HepG2 (cell line): ENCODE measurements around the gene DLX5. TPM values are rescaled to one million over a fixed set of nuclear protein-coding genes. Genes with fewer than 3 reads are reported as not detected.

Source experiments
- ARHGAP35 ChIP-seq: sonication (generic); formaldehyde crosslinking; IDR thresholded peaks from 2 replicates; pipeline ENCODE4 v1.9.0; 2022; ENCODE audit warnings: mild to moderate bottlenecking, inconsistent platforms, moderate library complexity, missing genetic modification reagents, borderline replicate concordance
- SMARCE1 ChIP-seq: fragments of 450-650 bp; IDR thresholded peaks from 2 replicates; pipeline ENCODE4 v1.6.1; 2017; ENCODE audit warnings: borderline replicate concordance
- SNAPC2 ChIP-seq: sonication (generic); formaldehyde crosslinking; IDR thresholded peaks from 2 replicates; pipeline ENCODE4 v1.8.1; 2022; ENCODE audit warnings: mild to moderate bottlenecking, missing genetic modification reagents
- SOX13 ChIP-seq, 3 experiments: fragments of 450-650 bp in 1 of 3; sonication (generic) in 1 of 3; formaldehyde crosslinking in 1 of 3; IDR thresholded peaks in 2 of 3; conservative IDR thresholded peaks in 1 of 3; 2 replicates each; pipeline versions ENCODE4 v1.5.0 to v1.6.1; 2016 to 2020; ENCODE audit warnings: antibody characterized with exemption in 1 of 3, mild to moderate bottlenecking in 1 of 3, missing compliant biosample characterization in 1 of 3, missing genetic modification reagents in 1 of 3, moderate library complexity in 1 of 3
- ZFP82 ChIP-seq: sonication (generic); formaldehyde crosslinking; IDR thresholded peaks from 2 replicates; pipeline ENCODE4 v1.5.1; 2020; ENCODE audit warnings: mild to moderate bottlenecking, missing genetic modification reagents, borderline replicate concordance
- ZNF484 ChIP-seq: sonication (generic); formaldehyde crosslinking; IDR thresholded peaks from 2 replicates; pipeline ENCODE4 v1.5.1; 2020; ENCODE audit warnings: mild to moderate bottlenecking, low read depth, missing genetic modification reagents, borderline replicate concordance
- polyA plus RNA-seq, 8 experiments: library from polyadenylated mRNA; depleted of rRNA in 3 of 8; stranded (reverse) in 7 of 8; unstranded in 1 of 8; fragments of >200 nt; fragmentation: Illumina TruSeq in 4 of 8; extraction: Trizol in 4 of 8; gene quantifications; 2 replicates each; pipeline versions ENCODE4 v1.2.1 to v1.2.3, GENCODE V29; 2011 to 2016; ENCODE audit warnings: low read depth in 4 of 8, missing spikeins in 1 of 8, mixed read lengths in 1 of 8; ENCODE audit not compliant: insufficient read depth in 1 of 8
- total RNA-seq, 5 experiments: library from RNA; depleted of rRNA; stranded (reverse); fragments of >200 nt; fragmentation: Illumina TruSeq; extraction: Trizol; gene quantifications; 2 replicates each; pipeline ENCODE4 v1.2.3, GENCODE V29; 2016; ENCODE audit warnings: low read depth in 1 of 5
- TF ChIP-seq, protein P1 (sequence below): sonication (generic); formaldehyde crosslinking; IDR thresholded peaks from 2 replicates; pipeline ENCODE4 v1.4.0; 2020; ENCODE audit warnings: missing genetic modification reagents
- TF ChIP-seq, protein P2 (sequence below): sonication (generic); formaldehyde crosslinking; IDR thresholded peaks from 2 replicates; pipeline ENCODE4 v1.4.0; 2020; ENCODE audit warnings: mild to moderate bottlenecking, missing genetic modification reagents
- TF ChIP-seq, protein P3 (sequence below): sonication (generic); formaldehyde crosslinking; IDR thresholded peaks from 2 replicates; pipeline ENCODE4 v1.5.0; 2020; ENCODE audit warnings: missing genetic modification reagents

The DLX5 gene
- total and polyA plus RNA-seq, 2 of the 13 experiments (the other 11 are each of a cell fraction or from before 2014, with no cell fraction given): not detected

DNA sequence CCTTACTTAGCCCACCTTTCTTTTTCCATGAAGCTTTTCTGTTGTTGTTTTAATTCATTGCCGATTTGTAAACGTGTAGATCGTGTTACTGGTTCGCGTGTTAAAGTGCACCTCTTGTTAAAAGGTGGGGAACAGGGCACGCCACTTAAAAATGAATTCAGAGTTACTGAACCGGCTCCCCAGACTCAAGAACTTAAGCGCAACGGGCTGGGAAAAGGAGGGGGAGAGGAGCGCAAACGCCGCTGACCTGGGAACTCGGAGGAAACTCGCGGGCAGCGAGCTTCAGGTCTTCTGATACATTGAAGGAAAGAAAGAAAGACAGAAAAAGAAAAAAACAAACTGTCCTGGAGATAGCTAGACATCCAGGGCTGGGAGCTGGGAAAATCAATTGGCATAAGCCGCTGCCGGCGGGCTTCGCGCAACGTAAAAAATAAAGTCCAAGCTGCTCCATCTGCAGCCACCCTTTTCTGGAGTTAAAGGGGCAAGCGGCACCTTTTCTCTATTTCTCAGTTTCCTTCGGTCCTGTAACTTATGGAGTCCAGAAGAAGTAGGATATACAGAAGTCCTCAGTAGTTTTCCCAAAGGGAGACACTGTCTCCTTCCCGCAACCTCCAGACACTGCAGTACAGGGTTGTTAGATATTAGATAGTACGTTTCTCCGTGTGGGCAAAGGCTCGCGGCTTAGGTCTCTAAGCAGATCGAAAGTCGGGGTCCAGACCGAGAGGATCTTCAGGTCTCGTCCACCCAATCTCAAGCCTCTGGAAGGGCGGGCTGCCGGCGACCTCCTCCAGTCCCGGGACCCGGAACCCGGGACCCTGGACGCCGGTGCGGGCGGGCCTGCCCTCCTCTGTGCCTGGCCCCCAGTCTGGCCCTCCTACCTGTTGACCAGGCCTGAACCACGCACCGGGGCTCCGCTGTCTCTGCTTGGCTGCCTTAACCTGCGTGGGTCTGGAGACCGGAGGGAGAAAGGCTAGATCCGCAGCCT, 21.1 kb downstream of the DLX5 start (continued):
- TF ChIP-seq, protein P1, sequence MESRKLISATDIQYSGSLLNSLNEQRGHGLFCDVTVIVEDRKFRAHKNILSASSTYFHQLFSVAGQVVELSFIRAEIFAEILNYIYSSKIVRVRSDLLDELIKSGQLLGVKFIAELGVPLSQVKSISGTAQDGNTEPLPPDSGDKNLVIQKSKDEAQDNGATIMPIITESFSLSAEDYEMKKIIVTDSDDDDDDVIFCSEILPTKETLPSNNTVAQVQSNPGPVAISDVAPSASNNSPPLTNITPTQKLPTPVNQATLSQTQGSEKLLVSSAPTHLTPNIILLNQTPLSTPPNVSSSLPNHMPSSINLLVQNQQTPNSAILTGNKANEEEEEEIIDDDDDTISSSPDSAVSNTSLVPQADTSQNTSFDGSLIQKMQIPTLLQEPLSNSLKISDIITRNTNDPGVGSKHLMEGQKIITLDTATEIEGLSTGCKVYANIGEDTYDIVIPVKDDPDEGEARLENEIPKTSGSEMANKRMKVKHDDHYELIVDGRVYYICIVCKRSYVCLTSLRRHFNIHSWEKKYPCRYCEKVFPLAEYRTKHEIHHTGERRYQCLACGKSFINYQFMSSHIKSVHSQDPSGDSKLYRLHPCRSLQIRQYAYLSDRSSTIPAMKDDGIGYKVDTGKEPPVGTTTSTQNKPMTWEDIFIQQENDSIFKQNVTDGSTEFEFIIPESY (CRISPR knock-in tag): no peak
- TF ChIP-seq ARHGAP35 (no peak), ZNF484 (CRISPR knock-in tag) (no peak), SMARCE1 (no peak), ZFP82 (CRISPR knock-in tag) (no peak), SNAPC2 (CRISPR knock-in tag) (no peak), SOX13 (IDR thresholded peaks at IDR 0.05) (no peak), SOX13 (CRISPR knock-in tag; conservative IDR thresholded peaks at IDR 0.05 in 1 of 2, IDR thresholded peaks at IDR 0.05 in 1 of 2) (no peak)
- TF ChIP-seq, protein P2, sequence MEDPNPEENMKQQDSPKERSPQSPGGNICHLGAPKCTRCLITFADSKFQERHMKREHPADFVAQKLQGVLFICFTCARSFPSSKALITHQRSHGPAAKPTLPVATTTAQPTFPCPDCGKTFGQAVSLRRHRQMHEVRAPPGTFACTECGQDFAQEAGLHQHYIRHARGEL (CRISPR knock-in tag): no peak
- TF ChIP-seq, protein P3, sequence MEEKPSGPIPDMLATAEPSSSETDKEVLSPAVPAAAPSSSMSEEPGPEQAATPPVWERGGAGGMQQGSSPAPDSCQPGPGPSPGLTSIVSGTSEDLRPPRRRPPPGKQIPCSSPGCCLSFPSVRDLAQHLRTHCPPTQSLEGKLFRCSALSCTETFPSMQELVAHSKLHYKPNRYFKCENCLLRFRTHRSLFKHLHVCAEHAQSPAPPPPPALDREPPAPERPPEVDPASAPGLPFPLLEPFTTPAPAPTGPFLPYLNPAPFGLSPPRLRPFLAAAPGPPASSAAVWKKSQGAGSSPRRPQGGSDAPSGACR (CRISPR knock-in tag): no peak
